ENCODE measurements around the gene KRT85. TPM values are rescaled to one million over a fixed set of nuclear protein-coding genes. Genes with fewer than 3 reads are reported as not detected.

Gene KRT85
- total and polyA plus RNA-seq, 8 donors: 0.14 to 0.26 TPM; not detected in 6

- DNase-seq (no peak), ATAC-seq (no peak)
- Histone ChIP-seq H3K36me3 (no peaks in the 10 kb centered on the region), H3K27me3 (peaks cover 0 to 36% of the 10 kb centered on the region in 2 donors), H3K9me3 (no peaks in the 10 kb centered on the region), H3K27ac (no peak overlapping the region), H3K4me3 (no peak overlapping the region), H3K4me1 (no peaks in the 10 kb centered on the region)
- TF ChIP-seq, protein P1, sequence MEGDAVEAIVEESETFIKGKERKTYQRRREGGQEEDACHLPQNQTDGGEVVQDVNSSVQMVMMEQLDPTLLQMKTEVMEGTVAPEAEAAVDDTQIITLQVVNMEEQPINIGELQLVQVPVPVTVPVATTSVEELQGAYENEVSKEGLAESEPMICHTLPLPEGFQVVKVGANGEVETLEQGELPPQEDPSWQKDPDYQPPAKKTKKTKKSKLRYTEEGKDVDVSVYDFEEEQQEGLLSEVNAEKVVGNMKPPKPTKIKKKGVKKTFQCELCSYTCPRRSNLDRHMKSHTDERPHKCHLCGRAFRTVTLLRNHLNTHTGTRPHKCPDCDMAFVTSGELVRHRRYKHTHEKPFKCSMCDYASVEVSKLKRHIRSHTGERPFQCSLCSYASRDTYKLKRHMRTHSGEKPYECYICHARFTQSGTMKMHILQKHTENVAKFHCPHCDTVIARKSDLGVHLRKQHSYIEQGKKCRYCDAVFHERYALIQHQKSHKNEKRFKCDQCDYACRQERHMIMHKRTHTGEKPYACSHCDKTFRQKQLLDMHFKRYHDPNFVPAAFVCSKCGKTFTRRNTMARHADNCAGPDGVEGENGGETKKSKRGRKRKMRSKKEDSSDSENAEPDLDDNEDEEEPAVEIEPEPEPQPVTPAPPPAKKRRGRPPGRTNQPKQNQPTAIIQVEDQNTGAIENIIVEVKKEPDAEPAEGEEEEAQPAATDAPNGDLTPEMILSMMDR (IDR thresholded peaks at IDR 0.05): no peak
- intact Hi-C loops (cut with DNase I): no loop called here
Measured at GRCh38 chr12:52383331-52383730, 16.1 kb upstream of the KRT85 start.

GRCh38 chr12:52382854-52383253, 15.6 kb upstream of the KRT85 start:
- H3K9me3 ChIP-seq: no peaks in the 10 kb centered on the region
- intact Hi-C loops (cut with DNase I): no loop called here
- H3K4me1 ChIP-seq: no peaks in the 10 kb centered on the region
- H3K4me3 ChIP-seq: no peak overlapping the region
- no peak for DNase-seq
- TF ChIP-seq, protein P1 (IDR thresholded peaks at IDR 0.05): no peak
- ATAC-seq: no peak
- H3K36me3 ChIP-seq: no peaks in the 10 kb centered on the region
- no peak overlapping the region for H3K27ac ChIP-seq
- H3K27me3 ChIP-seq: peaks cover 0 to 36% of the 10 kb centered on the region in 2 donors

DNA sequence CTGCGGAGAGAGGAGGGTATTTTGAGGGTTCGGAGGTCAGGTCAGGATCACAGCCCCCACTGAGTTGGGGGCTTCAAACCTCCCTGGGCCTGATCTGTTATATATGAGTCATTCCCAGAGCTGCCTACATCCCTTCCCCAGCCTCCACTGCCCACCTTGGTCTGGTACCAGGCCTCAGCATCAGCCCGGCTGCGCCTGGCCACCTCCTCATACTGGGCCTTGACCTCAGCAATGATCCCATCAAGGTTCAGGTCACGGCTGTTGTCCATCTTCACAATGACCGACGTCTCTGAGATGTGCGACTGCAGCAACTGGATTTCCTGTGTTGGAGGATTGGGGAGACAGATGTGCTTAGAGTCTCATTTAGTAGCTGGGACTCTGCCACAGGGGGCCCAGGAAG, 13.9 kb upstream of the KRT85 start:
- TF ChIP-seq, protein P1 (IDR thresholded peaks at IDR 0.05): no peak
- H3K4me1 ChIP-seq: no peaks in the 10 kb centered on the region
- no peak for ATAC-seq
- no peaks in the 10 kb centered on the region for H3K9me3 ChIP-seq
- DNase-seq: no peak
- intact Hi-C loops (cut with DNase I): no loop called here
- H3K27me3 ChIP-seq: peaks cover 0 to 39% of the 10 kb centered on the region in 2 donors
- H3K36me3 ChIP-seq: no peaks in the 10 kb centered on the region
- no peak overlapping the region for H3K27ac ChIP-seq
- no peak overlapping the region for H3K4me3 ChIP-seq

GRCh38 chr12:52380271-52380694, 13.0 kb upstream of the KRT85 start:
- H3K27me3 ChIP-seq: peaks cover 0 to 39% of the 10 kb centered on the region in 2 donors
- TF ChIP-seq, protein P1 (IDR thresholded peaks at IDR 0.05): peak in 1 of 2 donors; percentile 18
- H3K9me3 ChIP-seq: no peaks in the 10 kb centered on the region
- ATAC-seq (peak; percentile 66), DNase-seq (no peak)
- H3K4me3 ChIP-seq: no peak overlapping the region
- no peak overlapping the region for H3K27ac ChIP-seq
- intact Hi-C loops (cut with DNase I): no loop called here
- no peaks in the 10 kb centered on the region for H3K36me3 ChIP-seq
- no peaks in the 10 kb centered on the region for H3K4me1 ChIP-seq

- TF ChIP-seq, protein P1 (IDR thresholded peaks at IDR 0.05): no peak
- DNase-seq: no peak
- intact Hi-C loops (cut with DNase I): loop anchor here in 1 of 2 donors (5.0 kb wide), 1 partner anchor 488 kb away; no protein-coding TSS in a partner anchor
Measured at GRCh38 chr12:52379536-52379935, 12.3 kb upstream of the KRT85 start.

More at GRCh38 chr12:52379536-52379935, 12.3 kb upstream of the KRT85 start:
- H3K9me3 ChIP-seq: no peaks in the 10 kb centered on the region
- ATAC-seq: no peak
- no peak overlapping the region for H3K4me3 ChIP-seq
- H3K27me3 ChIP-seq: peaks cover 0 to 39% of the 10 kb centered on the region in 2 donors
- H3K4me1 ChIP-seq: no peaks in the 10 kb centered on the region
- no peaks in the 10 kb centered on the region for H3K36me3 ChIP-seq
- no peak overlapping the region for H3K27ac ChIP-seq

Measured in left lung (tissue), 10 donors.